Tibial artery (tissue), 4 donors: ENCODE measurements around the gene ZNF469.

Source experiments
- DNase-seq, 2 donors: peaks; one replicate each; pipeline ENCODE4 v3.0.0-alpha.2; 2019
- H3K27ac ChIP-seq, 2 donors: fragments of 200-600 bp; sonication (generic) in 1 of 2; 1 replicate in 1 of 2; 2 replicates in 1 of 2; pipeline ENCODE4 v1.5.1; 2018 to 2019; ENCODE audit warnings: mild to moderate bottlenecking in 1 of 2
- H3K27me3 ChIP-seq, 2 donors: fragments of 200-600 bp; sonication (generic) in 1 of 2; one replicate each; pipeline versions ENCODE4 v1.5.1 to v1.6.0; 2016 to 2019
- H3K36me3 ChIP-seq, 3 donors: fragments of 200-600 bp; sonication (generic) in 2 of 3; one replicate each; pipeline ENCODE4 v1.5.1; 2016 to 2019; ENCODE audit warnings: mild to moderate bottlenecking in 2 of 3
- H3K4me1 ChIP-seq, 4 donors: fragments of 200-600 bp; sonication (generic) in 2 of 4; 1 replicate in 3 of 4; 2 replicates in 1 of 4; pipeline ENCODE4 v1.5.1; 2016 to 2019
- H3K4me3 ChIP-seq, 2 donors: fragments of 200-600 bp; sonication (generic) in 1 of 2; 1 replicate in 1 of 2; 2 replicates in 1 of 2; pipeline ENCODE4 v1.5.1; 2018 to 2019; ENCODE audit warnings: mild to moderate bottlenecking in 2 of 2
- H3K9me3 ChIP-seq, 3 donors: fragments of 200-600 bp; sonication (generic) in 1 of 3; one replicate each; pipeline ENCODE4 v1.5.1; 2016 to 2019
- intact Hi-C: fragments of 100-400 bp; cut with DNase I; formaldehyde crosslinking; loops from one replicate; pipeline ENCODE4 v1.15.0; 2023; ENCODE audit warnings: low total_unique reads
- TF ChIP-seq, protein P1 (sequence below), 2 experiments: fragments of 200-600 bp in 1 of 2; fragments of 450-650 bp in 1 of 2; IDR thresholded peaks; one replicate each; pipeline ENCODE4 v1.5.1; 2017 to 2019; ENCODE audit warnings: antibody characterized with exemption in 2 of 2, mild to moderate bottlenecking in 1 of 2, moderate library complexity in 1 of 2

ZNF469 gene

GRCh38 chr16:88428616-88429386 lies 46.0 kb downstream of the ZNF469 start:
- DNase-seq = no peak
- intact Hi-C loops = no loop called here
- TF ChIP-seq, protein P1, sequence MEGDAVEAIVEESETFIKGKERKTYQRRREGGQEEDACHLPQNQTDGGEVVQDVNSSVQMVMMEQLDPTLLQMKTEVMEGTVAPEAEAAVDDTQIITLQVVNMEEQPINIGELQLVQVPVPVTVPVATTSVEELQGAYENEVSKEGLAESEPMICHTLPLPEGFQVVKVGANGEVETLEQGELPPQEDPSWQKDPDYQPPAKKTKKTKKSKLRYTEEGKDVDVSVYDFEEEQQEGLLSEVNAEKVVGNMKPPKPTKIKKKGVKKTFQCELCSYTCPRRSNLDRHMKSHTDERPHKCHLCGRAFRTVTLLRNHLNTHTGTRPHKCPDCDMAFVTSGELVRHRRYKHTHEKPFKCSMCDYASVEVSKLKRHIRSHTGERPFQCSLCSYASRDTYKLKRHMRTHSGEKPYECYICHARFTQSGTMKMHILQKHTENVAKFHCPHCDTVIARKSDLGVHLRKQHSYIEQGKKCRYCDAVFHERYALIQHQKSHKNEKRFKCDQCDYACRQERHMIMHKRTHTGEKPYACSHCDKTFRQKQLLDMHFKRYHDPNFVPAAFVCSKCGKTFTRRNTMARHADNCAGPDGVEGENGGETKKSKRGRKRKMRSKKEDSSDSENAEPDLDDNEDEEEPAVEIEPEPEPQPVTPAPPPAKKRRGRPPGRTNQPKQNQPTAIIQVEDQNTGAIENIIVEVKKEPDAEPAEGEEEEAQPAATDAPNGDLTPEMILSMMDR (IDR thresholded peaks at IDR 0.05) = no peak
- peaks cover 0 to 50% of the 10 kb centered on the region in 2 donors for H3K27me3 ChIP-seq
- peaks cover 0 to 30% (median 0%) of the 10 kb centered on the region in 4 donors for H3K4me1 ChIP-seq
- no peak overlapping the region for H3K4me3 ChIP-seq
- no peaks in the 10 kb centered on the region for H3K9me3 ChIP-seq
- H3K27ac ChIP-seq = no peak overlapping the region
- H3K36me3 ChIP-seq = no peaks in the 10 kb centered on the region

DNA sequence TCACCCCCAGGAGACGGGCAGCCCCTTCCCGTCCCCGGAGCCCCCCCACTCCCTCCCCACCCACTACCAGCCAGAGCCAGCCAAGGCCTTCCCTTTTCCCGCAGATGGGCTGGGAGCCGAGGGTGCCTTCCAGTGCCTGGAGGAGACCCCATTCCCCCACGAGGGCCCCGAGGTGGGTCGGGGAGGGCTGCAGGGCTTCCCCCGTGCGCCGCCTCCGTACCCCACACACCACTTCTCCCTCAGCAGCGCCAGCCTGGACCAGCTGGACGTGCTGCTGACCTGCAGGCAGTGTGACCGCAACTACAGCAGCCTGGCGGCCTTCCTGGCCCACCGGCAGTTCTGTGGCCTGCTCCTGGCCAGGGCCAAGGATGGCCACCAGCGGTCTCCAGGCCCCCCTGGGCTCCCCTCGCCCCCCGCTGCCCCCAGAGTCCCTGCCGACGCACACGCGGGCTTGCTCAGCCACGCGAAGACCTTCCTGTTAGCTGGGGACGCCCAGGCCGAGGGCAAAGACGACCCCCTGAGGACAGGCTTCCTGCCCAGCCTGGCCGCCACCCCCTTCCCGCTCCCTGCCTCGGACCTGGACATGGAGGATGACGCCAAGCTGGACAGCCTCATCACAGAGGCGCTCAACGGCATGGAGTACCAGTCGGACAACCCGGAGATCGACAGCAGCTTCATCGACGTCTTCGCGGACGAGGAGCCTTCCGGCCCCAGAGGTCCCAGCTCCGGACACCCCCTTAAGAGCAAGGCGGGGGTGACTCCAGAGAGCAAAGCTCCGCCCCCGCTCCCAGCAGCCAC lies 46.8 kb downstream of the ZNF469 start:
- TF ChIP-seq, protein P1 (IDR thresholded peaks at IDR 0.05) = no peak
- no peaks in the 10 kb centered on the region for H3K36me3 ChIP-seq
- intact Hi-C loops = no loop called here
- peaks cover 0 to 26% (median 0%) of the 10 kb centered on the region in 4 donors for H3K4me1 ChIP-seq
- peak overlapping the region; percentile 34 to 40 for H3K4me3 ChIP-seq
- H3K9me3 ChIP-seq = no peaks in the 10 kb centered on the region
- no peak for DNase-seq
- H3K27ac ChIP-seq = no peak overlapping the region
- H3K27me3 ChIP-seq = peaks cover 0 to 52% of the 10 kb centered on the region in 2 donors

GRCh38 chr16:88430185-88430523 lies 47.4 kb downstream of the ZNF469 start:
- no peaks in the 10 kb centered on the region for H3K9me3 ChIP-seq
- no peak for DNase-seq
- TF ChIP-seq, protein P1 (IDR thresholded peaks at IDR 0.05) = no peak
- peaks cover 0 to 20% (median 0%) of the 10 kb centered on the region in 4 donors for H3K4me1 ChIP-seq
- H3K27ac ChIP-seq = no peak overlapping the region
- no peaks in the 10 kb centered on the region for H3K36me3 ChIP-seq
- H3K27me3 ChIP-seq = peaks cover 0 to 52% of the 10 kb centered on the region in 2 donors
- peak overlapping the region; percentile 34 to 40 for H3K4me3 ChIP-seq
- intact Hi-C loops = no loop called here

DNA sequence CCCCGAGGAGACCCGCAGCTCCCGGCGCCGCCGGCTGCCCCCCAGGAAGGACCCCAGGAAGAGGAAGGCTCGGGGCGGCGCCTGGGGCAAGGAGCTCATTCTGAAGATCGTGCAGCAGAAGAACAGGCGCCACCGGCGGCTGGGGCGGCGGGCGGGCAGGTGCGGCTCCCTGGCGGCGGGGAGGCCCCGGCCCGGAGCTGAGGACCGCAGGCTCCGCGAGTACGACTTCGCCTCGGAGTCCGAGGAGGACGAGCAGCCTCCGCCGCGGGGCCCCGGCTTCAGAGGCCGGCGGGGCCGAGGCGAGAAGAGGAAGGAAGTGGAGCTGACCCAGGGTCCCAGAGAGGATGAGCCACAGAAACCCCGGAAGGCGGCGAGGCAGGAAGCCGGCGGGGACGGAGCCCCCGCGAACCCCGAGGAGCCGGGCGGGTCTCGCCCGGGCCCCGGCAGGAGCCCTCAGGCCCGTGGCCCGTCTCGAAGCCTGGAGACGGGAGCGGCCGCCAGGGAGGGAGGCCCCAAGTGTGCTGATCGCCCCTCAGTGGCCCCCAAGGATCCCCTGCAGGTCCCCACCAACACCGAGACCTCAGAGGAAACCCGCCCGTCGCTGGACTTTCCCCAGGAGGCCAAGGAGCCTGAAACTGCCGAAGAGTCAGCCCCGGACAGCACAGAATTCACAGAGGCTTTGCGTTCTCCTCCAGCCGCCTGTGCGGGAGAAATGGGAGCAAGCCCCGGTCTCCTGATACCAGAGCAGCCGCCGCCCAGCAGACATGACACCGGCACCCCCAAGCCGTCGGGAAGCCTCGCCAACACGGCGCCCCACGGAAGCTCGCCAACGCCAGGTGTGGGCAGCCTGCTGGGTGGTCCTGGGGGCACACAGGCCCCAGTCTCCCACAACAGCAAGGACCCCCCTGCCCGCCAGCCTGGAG lies 48.0 kb downstream of the ZNF469 start:
- Histone ChIP-seq H3K27ac (no peak overlapping the region), H3K27me3 (peaks cover 0 to 52% of the 10 kb centered on the region in 2 donors), H3K4me3 (peak overlapping the region; percentile 34 to 40), H3K9me3 (no peaks in the 10 kb centered on the region), H3K36me3 (no peaks in the 10 kb centered on the region), H3K4me1 (peaks cover 0 to 17% (median 0%) of the 10 kb centered on the region in 4 donors)
- no peak for DNase-seq
- intact Hi-C loops = no loop called here
- TF ChIP-seq, protein P1 (IDR thresholded peaks at IDR 0.05) = no peak

DNA sequence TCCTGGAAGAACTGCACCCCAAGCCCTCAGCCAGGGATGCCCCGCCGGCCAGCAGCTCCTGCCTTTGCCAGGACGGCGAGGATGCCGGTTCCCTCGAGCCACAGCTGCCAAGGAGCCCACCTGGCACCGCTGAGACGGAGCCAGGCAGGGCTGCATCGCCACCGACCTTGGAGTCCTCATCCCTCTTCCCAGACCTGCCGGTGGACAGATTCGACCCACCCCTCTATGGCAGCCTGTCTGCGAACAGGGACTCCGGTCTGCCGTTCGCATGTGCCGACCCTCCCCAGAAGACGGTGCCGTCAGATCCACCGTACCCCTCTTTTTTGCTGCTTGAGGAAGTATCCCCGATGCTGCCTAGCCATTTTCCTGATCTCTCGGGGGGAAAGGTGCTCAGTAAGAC lies 48.9 kb downstream of the ZNF469 start:
- Histone ChIP-seq H3K4me3 (no peak overlapping the region), H3K4me1 (peaks cover 0 to 17% (median 0%) of the 10 kb centered on the region in 4 donors), H3K27me3 (peaks cover 0 to 52% of the 10 kb centered on the region in 2 donors), H3K9me3 (no peaks in the 10 kb centered on the region), H3K36me3 (no peaks in the 10 kb centered on the region), H3K27ac (no peak overlapping the region)
- TF ChIP-seq, protein P1 (IDR thresholded peaks at IDR 0.05) = no peak
- no peak for DNase-seq
- intact Hi-C loops = no loop called here
